Measurements from ENCODE around the gene ZNF316.
"Not testable (repeated sequence)": the region's sequence is repeated elsewhere in the genome, so short reads cannot be mapped to it uniquely, and the experiment has no call there.

DNA sequence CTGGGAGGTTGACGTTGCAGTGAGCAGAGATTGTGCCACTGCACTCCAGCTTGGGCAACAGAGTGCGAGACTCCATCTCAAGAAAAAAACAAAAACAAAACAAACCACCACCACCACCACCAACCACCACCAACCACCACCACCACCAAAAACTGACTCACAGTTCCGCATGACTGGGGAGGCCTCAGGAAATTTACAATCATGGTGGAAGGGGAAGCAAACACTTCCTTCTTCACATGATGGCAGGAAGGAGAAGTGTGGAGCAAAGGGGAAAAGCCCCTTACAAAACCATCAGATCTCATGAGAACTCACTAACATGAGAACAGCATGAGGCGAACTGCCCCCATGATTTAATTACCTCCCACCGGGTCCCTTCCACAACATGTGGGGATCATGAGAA lies 2.1 kb upstream of the ZNF316 start:
- TF ChIP-seq, protein P1, sequence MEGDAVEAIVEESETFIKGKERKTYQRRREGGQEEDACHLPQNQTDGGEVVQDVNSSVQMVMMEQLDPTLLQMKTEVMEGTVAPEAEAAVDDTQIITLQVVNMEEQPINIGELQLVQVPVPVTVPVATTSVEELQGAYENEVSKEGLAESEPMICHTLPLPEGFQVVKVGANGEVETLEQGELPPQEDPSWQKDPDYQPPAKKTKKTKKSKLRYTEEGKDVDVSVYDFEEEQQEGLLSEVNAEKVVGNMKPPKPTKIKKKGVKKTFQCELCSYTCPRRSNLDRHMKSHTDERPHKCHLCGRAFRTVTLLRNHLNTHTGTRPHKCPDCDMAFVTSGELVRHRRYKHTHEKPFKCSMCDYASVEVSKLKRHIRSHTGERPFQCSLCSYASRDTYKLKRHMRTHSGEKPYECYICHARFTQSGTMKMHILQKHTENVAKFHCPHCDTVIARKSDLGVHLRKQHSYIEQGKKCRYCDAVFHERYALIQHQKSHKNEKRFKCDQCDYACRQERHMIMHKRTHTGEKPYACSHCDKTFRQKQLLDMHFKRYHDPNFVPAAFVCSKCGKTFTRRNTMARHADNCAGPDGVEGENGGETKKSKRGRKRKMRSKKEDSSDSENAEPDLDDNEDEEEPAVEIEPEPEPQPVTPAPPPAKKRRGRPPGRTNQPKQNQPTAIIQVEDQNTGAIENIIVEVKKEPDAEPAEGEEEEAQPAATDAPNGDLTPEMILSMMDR (IDR thresholded peaks at IDR 0.05 in 8 of 11, conservative IDR thresholded peaks at IDR 0.05 in 3 of 11) = not testable (repeated sequence)
- peak in 1 of 3 donors; percentile 26 for TF ChIP-seq POLR2AphosphoS5 (IDR thresholded peaks at IDR 0.05)
- TF ChIP-seq POLR2A (IDR thresholded peaks at IDR 0.05) = not testable (repeated sequence)

Measured in spleen (tissue), 7 donors.